A549 treated with CORT108297 at 1 μM for 4 hours (cell line): Measurements from ENCODE around the gene MPL. TPM values are rescaled to one million over a fixed set of nuclear protein-coding genes. Genes with fewer than 3 reads are reported as not detected.

Source experiments
- total RNA-seq: library from RNA; stranded (reverse); fragments of 200-300 nt; extraction: Qiagen RNA extraction; gene quantifications from 5 replicates; pipeline ENCODE4 v1.2.3, GENCODE V29; 2022

The MPL gene
- total RNA-seq = 0.14 TPM in 1 of 5 replicates, not detected in the others

DNA sequence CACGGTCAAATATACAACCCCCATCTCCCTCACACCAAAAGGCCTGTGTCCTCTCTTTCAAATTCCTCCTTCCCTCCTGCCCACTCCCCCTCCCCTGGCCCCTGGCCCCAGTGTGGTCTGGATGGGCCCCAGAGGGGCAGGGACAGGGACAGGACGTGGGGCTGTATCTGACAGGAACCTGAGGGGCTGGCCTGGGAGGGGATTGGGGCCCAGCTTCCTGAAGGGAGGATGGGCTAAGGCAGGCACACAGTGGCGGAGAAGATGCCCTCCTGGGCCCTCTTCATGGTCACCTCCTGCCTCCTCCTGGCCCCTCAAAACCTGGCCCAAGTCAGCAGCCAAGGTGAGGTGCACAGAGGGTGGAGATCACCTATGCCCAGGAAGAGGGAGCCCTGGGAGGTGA is at the start of gene MPL:
Gene MPL, plus strand, starts transcription at position 231 of the 400 bp plus-strand sequence. Its CDS starts 31 bp downstream, at position 262.

DNA sequence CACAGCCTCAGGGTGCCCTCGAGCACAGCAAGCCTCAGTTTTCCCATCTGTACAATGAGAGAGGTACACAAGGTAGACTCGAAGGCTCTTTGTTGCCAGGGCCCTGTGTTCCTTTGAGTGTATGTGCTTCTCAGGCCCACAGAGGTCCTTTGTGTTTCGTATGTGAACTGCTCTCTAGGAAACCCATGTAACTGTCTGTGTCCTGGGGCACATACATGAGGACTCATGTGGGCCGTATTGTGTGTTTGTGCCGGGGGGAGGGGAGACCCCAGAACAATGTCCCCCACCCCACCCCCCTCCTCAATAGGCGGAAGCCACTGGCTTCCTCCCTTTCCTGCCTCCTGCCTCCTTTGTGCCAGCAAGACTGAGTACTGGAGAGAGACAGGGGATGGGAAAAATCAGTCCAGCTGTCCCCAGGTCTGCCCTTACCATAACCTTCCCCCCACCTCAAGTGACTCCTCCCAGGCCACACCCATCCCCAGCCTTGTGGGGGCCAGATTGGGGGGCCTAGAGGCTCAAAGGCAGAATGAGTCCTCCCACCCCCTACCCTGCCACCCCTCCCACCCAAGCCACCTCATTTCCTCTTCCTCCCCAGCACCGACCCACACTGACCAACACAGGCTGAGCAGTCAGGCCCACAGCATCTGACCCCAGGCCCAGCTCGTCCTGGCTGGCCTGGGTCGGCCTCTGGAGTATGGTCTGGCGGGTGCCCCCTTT is 37.1 kb upstream of the MPL start, which contains the start of gene TIE1:
Gene TIE1, plus strand, starts transcription at position 605 of the 717 bp plus-strand sequence. Its CDS starts 90 bp downstream, at position 695.

DNA sequence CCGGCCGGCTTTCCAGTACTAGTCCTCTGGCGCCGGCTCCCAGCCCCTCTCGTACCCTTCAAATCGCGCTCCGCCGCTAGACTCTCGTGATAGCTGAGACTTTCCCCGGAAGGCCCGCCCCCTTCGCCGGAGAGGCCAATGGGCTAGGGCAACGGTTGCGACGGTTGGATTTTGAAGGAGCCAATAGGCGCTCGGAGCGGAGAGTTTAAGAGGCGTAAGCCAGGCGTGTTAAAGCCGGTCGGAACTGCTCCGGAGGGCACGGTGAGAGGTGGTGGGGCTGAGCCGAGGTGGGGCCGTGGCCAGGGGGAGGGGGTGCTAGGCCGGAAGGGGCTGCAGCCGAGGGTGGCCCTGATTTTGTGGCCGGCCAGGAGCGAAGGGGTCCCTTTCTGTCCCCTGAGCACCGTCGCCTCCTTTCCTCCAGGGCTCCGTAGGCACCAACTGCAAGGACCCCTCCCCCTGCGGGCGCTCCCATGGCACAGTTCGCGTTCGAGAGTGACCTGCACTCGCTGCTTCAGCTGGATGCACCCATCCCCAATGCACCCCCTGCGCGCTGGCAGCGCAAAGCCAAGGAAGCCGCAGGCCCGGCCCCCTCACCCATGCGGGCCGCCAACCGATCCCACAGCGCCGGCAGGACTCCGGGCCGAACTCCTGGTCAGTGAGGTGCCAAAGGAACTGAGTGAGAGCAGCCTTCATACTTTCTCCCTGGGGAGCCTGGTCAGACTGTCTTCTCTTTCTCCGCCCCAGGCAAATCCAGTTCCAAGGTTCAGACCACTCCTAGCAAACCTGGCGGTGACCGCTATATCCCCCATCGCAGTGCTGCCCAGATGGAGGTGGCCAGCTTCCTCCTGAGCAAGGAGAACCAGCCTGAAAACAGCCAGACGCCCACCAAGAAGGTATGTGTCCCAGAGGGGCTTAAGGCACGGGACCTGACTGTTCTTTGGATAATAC is 21.4 kb downstream of the MPL start, which contains the start of gene CDC20:
Gene CDC20, plus strand, starts transcription at position 236 of the 948 bp plus-strand sequence. Its CDS starts 235 bp downstream, at position 471.

DNA sequence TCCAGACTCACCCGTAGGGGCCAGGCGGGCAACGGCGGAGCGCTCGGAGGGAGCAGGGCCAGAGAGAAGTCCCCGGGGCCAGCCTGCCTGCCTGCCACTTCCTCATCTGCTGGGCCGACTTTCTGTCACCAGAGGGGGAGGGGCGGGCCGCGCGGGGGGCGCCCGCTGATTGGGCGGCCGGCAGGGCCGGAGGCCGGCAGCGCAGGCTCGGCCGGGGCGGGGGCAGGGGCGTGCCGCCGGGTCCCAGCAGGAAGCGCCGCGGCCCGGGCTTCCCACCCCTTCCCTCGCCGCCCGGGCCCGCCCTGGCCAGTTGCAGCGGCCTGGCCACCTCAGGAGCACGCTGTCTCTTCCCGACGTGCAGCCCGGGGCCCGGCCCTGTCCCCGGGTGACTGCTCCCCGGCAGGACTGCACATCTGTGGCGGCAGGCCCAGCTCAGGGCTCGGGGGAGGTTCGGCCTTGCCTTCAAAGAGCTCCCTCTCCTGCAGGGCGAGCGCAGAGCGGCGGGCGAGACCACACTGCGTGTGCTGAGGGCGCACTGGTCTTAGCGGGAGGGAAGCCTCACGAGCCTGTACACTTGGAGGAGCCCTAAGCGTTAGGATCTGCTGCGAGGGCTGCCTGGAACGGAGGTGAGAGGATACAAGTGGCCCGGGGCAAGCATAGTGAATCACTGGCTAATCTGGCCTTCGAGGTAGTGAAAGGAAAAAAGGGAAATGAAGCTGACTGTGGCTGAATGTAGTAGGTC is 30.5 kb downstream of the MPL start, which contains the start of gene ELOVL1:
Gene ELOVL1, minus strand, starts transcription at position 108 of the 742 bp plus-strand sequence. CDS start 2,402 bp downstream, outside the sequence.

DNA sequence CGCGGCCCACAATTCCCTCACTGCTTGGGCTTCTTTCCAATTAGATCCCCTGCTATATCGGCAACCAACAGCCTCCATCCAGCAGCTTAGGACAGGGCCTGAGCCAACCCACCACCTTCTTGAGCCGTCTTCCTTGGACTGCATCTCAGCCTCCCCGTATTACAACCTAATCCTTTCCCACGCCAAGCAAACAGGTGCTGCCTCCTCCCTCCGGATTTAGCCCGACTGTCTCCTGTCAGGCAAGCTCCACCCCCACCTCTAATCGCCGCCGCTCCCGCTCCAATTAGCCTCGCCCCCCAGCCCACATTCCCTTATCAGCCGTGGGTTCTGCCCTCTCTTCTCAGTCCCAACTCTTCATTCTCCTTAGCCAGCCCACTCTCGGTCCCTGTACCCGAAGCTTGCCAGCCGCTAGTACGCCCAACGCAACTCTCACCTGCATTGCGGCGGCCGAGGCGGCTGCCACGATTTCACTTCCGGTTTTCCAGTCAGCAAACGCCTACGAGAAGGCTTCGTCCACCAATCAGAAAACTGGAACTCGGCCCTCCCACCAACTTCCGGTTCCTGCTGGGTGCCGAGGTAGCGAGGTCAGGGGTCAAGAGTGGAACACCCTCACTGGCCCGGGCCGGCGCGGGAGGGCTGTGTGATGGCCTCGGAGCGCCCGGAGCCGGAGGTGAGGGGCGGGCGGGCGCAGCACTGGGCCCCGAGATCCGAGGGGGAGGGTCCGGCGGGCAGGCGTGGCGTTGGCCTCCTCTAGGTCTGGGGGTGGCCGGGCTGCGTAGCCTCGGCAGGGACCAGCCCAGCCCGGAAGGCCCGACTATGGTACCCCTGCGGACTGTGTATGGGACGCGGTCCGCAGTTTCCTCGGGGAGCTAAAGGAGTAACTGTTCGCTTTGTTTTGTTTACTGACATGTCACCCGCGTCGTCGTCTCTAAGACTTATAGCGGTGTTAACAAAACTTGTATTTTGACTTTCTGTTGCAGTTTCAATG is 52.0 kb downstream of the MPL start, which contains the start of the genes MED8 and SZT2:
Gene MED8, minus strand, starts transcription at position 475 of the 988 bp plus-strand sequence. Its CDS starts 36 bp downstream, at position 439.
Gene SZT2, plus strand, starts transcription at position 574 of the 988 bp plus-strand sequence. Its CDS starts 70 bp downstream, at position 644.

Other genes starting within 250 kb of the MPL start
- gene EBNA1BP2, start 165.5 kb upstream of the MPL start, total RNA-seq = 176 to 196 TPM (median 188 TPM) in 5 replicates
- 0.36 to 0.62 TPM (median 0.47 TPM) in 5 replicates for gene CFAP57, start 165.5 kb upstream of the MPL start, total RNA-seq
- gene TMEM125, start 67.8 kb upstream of the MPL start, total RNA-seq = 0.09 TPM in 1 of 5 replicates, not detected in the others
- not detected in 5 replicates for gene C1orf210, start 52.2 kb upstream of the MPL start, total RNA-seq
- not detected in 5 replicates for gene TIE1, start 36.8 kb upstream of the MPL start, total RNA-seq
- gene CDC20, start 21.2 kb downstream of the MPL start, total RNA-seq = 187 to 214 TPM (median 200 TPM) in 5 replicates
- 144 to 161 TPM (median 146 TPM) in 5 replicates for gene ELOVL1, start 30.2 kb downstream of the MPL start, total RNA-seq
- 36.6 to 38.3 TPM (median 37.3 TPM) in 5 replicates for gene MED8, start 52.0 kb downstream of the MPL start, total RNA-seq
- gene SZT2, start 52.1 kb downstream of the MPL start, total RNA-seq = 5.5 to 8.7 TPM (median 8.3 TPM) in 5 replicates
- gene HYI, start 116.1 kb downstream of the MPL start, total RNA-seq = 13.3 to 18.1 TPM (median 16.7 TPM) in 5 replicates
- 80.8 to 120 TPM (median 98.1 TPM) in 5 replicates for gene PTPRF, start 193.1 kb downstream of the MPL start, total RNA-seq